Measurements from ENCODE around the gene RND1. TPM values are rescaled to one million over a fixed set of nuclear protein-coding genes. Genes with fewer than 3 reads are reported as not detected.

The RND1 gene
- total and polyA plus RNA-seq, 2 of the 8 experiments (the other 6 are each of a cell fraction or from before 2014, with no cell fraction given): 15.8 to 17.1 TPM

DNA sequence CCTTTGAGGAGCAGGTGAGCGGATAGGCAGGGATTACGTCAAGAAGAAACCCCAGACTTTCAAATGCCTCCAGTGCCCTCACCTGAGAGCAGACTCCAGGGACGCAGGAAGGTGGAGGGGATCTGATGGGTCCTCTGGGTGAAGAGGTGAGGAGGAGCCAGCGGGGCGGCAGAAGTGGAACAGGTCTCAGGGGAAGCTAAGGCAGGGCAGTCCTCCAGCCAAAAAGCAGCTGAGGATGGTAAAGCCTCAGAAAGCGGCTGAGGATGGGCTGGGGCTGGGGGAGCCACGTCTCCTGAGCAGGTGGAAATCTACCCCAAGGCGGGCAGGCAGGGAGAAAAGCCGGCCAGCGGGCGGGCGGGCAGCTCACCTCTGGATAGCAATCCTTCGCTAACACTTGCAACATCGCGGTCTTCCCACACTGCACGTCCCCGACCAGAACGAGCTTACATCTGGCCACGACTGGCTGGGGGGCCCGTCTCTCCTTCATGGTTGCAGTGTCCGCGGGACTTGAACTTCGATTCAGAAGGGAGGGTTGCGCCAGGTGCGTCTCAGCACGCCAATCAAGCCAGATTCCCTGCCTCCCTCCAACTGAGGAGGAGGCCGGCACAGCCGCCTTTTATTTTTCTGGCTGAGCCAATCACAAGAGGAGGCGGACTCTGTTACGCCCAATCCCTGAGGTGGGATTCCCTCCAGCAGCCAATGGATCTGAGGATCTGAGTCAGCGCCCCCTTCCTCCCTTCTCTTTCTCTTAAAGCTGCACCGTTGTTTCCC lies at the start of gene RND1 (continued):
- TF ChIP-seq HDAC2 (IDR thresholded peaks at IDR 0.05; ENCODE audit: borderline replicate concordance in 1 of 2, low read depth in 2 of 2, low read length in 2 of 2) (no peak), BACH1 (IDR thresholded peaks at IDR 0.05; ENCODE audit: low read length) (no peak), TBP (IDR thresholded peaks at IDR 0.05; ENCODE audit: low read depth, low read length) (peak; percentile 97), ATF2 (IDR thresholded peaks at IDR 0.05; ENCODE audit: low read length) (no peak), KDM5A (IDR thresholded peaks at IDR 0.05; ENCODE audit: low read length) (no peak), E2F6 (IDR thresholded peaks at IDR 0.05) (no peak), SP1 (IDR thresholded peaks at IDR 0.05; ENCODE audit: low read depth, low read length) (peak; percentile 97), KDM4A (IDR thresholded peaks at IDR 0.05; ENCODE audit: low read depth, low read length, severe bottlenecking) (no peak), EP300 (IDR thresholded peaks at IDR 0.05; ENCODE audit: borderline replicate concordance in 1 of 2, low read depth in 2 of 2, low read length in 2 of 2) (no peak), JUN (IDR thresholded peaks at IDR 0.05; ENCODE audit: low read depth, low read length) (no peak), CHD1 (IDR thresholded peaks at IDR 0.05; ENCODE audit: low read depth, low read length) (no peak), RNF2 (IDR thresholded peaks at IDR 0.05; ENCODE audit: borderline replicate concordance, low read depth, low read length, missing control alignments, poor library complexity, severe bottlenecking) (no peak), ZNF274 (IDR thresholded peaks at IDR 0.05; ENCODE audit: borderline replicate concordance, extremely low read depth, low read length) (no peak), CHD2 (IDR thresholded peaks at IDR 0.05; ENCODE audit: low read length) (peak; percentile 81), SUZ12 (IDR thresholded peaks at IDR 0.05; ENCODE audit: low read length) (no peak), KDM1A (IDR thresholded peaks at IDR 0.05; ENCODE audit: borderline replicate concordance, low read length) (0 out of 2 replicates have a peak, but pooled peaks have one; percentile 30), SRF (IDR thresholded peaks at IDR 0.05; ENCODE audit: low read depth, low read length) (no peak), CBX8 (IDR thresholded peaks at IDR 0.05; ENCODE audit: borderline replicate concordance, low read depth, low read length) (no peak), TCF12 (IDR thresholded peaks at IDR 0.05; ENCODE audit: low read depth, low read length) (no peak), JUND (IDR thresholded peaks at IDR 0.05; ENCODE audit: low read length) (no peak), NANOG (IDR thresholded peaks at IDR 0.05; ENCODE audit: insufficient read depth, low read depth, low read length, poor library complexity, severe bottlenecking) (no peak), NRF1 (IDR thresholded peaks at IDR 0.05; ENCODE audit: low read depth, low read length) (no peak)
